Inflammatory macrophage (primary cell): ENCODE results near the gene VSTM1.

Experiments used
- DNase-seq, 2 donors: peaks; one replicate each; pipeline ENCODE4 v3.0.0-alpha.2; 2020 to 2022

The VSTM1 gene

DNA sequence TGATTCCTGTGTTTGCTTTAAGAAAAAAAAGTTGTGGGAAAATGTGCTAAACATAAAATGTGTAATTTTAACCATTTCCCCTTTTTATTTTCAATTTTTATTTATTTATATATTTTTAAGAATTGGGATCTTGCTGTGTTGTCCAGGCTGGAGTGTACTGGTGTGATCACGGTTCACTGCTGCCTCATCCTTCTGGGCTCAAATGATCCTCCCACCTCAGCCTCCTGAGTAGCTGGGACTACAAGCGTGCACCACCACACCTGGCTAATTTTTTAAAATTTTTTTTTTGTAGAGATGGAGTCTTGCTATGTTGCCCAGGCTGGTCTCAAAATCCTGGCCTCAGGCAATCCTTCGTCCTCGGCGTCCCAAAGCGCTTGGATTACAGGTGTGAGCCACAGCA, 53.2 kb downstream of the VSTM1 start:
- DNase-seq: no peak

DNA sequence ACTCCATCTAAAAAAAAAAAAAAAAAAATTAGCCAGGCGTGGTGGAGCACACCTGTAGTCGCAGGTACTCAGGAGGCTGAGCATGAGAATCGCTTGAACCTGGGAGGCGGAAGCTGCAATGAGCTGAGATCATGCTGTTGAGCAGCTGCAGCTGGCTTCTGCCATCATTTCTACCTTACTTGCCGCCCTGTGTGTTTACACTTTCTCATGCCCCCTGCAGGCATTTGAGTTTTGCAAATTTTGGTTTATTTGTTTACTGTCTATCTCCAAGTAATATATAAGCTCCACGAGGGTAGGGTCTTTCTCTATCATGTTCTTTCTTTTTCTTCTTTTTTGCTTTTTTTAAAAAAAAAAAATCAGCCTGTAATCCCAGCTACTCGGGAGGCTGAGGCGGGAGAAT, 54.3 kb downstream of the VSTM1 start:
- DNase-seq: no peak

DNA sequence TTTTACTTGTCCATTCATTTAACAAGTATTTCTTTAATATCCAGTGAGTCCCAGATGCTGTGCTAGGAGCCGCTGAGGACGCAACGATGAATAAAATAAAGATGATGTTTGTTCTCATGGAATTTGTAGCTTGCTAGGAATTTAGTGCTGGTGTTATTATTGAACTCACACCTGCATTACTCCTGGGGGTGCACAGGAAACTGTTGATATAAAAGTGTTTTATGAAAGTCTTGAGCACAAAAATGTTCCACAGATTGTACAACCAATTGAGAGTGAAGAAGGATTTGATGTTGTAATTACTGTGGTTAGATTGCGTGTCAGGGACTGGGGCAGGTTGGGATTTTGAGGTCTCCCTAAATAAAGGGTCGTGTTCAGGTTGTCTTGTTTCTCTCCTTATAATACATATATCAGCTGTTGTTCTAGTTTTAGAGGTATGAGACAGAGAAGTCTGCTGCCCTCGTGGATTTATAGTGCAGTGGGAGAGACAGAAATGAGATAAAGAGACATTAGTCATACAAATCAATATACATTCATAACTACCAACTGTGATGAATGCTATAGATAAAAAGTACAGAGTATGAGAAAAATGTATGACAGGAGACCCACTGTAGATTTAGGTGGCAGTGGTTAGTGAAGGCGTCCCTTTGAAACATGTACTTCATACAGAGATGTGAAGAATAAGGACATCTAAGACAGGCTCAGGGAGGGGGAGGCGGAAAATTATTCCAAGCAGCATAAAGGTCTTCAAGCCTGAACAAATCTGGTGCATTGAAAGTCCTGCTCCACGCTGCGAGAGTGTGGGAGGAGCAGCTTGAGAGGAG, 61.0 kb downstream of the VSTM1 start:
- no peak for DNase-seq

DNA sequence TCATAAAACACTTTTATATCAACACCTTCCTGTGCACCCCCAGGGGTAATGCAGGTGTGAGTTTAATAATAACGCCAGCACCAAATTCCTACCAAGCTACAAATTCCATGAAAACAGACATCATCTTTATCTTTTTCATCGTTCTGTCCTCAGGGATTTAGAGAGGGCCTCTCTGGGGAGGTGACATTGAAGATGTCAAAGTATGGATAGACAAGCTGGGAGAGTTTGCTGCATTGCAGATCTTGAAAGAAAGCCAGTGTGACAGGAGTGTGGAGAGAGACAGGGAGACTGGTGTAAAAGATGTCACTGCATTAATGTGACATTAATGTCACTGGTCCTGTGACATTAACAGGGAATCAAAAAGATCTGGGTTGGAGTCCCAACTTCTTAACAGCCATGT, 62.2 kb downstream of the VSTM1 start:
- no peak for DNase-seq

DNA sequence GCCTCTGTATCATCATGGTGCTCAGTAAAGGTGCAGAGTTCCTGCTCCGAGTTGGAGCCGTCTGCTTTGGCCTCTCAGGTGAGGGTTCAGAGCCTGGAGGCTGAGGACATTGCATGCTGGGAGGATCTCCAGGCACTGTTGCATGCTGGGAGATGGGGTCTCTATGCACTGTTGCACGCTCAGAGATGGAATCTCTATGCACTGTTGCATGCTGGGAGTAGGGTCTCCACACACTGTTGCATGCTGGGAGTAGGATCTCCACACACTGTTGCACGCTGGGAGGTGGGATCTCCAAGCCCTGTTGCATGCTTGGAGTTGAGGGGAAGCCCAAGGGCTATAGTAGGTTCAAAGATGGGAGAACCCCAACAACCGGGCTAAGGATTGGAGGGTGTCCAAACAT, 64.0 kb downstream of the VSTM1 start:
- DNase-seq: no peak

DNA sequence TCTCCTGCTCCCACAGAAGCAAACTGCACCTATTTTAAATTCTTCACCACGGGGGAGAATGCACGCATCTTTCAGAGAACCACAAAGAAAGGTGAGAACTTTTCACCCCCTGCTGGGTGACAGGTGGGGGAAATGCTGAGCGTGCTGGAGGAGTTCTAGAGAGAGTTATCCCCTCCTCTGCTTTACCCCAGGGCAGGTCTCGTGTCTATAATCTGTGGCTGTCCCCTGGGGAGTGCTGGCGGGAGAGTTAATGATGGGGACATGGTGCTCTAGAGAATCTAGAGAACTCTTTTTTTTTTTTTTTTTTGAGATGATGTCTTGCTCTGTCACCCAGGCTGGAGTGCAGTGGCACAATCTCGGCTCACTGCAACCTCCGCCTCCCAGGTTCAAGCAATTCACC, 65.5 kb downstream of the VSTM1 start:
- no peak for DNase-seq

DNA sequence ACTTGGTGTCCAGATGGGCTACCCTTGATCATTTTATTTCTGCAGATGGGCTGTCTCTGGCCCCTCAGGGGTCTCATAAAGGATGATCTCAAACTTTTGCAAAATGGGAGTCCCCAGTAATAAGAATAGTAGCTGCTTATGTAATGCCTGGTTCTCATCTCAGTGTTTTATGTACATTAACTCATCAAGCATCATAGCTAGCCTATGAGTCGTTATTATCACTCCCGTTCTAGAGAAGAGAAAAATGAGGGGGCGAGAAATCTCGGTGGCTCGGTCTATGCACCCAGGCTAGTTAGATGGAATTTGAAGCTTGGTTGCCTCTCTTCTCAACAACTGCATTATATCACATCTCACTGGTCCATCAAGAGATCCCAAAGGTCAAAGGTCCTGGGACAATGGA, 68.9 kb downstream of the VSTM1 start:
- DNase-seq: no peak

DNA sequence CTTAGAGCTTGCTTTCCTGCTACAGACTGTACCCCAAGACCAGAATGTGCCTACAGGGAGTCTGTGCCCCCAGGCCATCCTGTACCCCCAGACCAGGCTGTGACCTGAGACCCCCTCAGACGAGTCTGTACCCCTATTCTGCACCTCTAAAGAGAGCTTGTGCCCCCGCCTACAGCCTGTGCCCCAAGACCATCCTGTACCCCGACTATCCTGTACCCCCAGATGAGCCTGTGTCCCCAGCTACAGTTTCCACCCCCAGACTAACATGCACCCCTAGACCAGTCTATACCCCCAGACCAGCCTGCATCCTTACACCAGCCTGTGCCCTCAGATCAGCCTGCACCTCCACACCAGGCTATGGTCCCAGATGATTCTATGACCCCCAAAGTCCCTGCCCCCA, 70.2 kb downstream of the VSTM1 start:
- DNase-seq: no peak

DNA sequence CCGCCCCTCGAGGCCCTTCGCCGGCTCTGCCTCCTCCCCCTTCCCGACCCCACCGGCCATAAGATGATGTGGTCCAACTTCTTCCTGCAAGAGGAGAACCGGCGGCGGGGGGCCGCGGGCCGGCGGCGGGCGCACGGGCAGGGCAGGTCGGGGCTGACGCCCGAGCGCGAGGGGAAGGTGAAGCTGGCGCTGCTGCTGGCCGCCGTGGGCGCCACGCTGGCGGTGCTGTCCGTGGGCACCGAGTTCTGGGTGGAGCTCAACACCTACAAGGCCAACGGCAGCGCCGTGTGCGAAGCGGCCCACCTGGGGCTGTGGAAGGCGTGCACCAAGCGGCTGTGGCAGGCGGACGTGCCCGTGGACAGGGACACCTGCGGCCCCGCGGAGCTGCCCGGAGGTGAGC, 70.9 kb downstream of the VSTM1 start:
- no peak for DNase-seq

DNA sequence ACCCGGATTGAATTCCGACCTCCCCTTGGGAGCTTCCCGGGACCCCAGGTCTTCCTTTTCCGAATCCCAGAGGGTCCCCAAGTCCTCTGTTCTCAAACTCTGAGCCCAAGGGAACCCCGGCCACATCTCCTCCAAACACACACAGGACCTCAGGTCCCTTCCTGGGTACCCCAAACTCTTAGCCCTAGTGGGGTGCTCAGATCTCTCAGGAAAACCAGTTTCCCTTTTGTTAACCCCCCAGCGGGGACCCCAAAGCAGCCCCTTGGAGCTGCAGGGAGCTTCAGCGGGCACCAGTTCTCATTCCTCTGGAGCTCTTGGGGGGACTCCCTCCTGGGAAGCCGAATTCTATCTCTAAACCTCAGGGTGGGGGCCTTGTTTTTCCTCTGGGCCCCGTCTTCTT, 71.5 kb downstream of the VSTM1 start:
- DNase-seq: no peak

DNA sequence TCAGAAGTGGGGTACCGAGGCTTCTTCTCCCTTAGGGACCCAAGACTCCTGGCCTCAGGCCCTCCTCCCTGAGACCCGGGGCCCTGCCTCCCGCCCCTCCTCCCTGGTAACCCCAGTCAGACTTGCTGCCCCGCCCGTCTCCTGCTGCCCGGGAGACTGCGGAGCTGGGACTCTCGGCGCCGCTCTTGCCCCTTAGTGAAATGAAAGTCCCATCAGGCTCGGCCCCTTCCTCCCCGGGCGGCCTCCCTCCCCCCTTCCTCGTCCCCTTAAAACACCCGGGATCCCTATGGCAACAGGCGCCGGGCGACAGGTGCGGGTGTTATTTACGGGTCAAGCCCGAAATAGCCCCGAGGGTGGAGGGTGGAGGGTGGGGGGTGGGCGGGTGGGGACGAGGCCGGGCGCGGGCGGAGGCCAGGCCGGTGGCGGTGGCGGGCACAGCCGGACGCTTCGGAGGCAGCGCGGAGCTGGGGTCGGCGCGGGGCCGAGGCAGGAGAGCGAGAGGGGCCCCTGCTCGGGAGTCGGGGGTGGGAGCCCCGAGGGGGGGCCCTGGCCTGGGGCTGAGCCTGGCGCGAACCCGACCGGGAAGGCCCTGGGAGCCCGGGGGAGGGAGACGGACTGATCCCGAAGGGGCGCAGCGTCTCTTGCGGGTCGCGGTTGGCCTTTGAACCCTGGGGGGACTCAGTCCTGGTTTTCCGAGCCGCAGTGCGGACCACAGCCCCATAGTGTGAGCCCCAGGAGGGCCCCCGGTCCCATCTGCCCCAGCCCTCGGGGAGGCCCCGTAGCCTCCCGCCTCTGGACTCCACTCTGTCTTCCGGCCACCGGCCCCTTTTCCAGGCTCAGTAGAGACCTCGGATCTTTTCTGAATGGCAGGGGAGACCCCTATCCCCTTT, 72.2 kb downstream of the VSTM1 start, which contains the start of gene CACNG6:
Gene CACNG6, plus strand, starts transcription at position 414 of the 890 bp plus-strand sequence. CDS start 1,241 bp downstream, outside the sequence.
- no peak for DNase-seq
